Omental fat pad (tissue), 4 donors: Measurements from ENCODE around the gene RPE65. TPM values are rescaled to one million over a fixed set of nuclear protein-coding genes. Genes with fewer than 3 reads are reported as not detected.
"Not testable (repeated sequence)": the region's sequence is repeated elsewhere in the genome, so short reads cannot be mapped to it uniquely, and the experiment has no call there.

Source experiments
- ATAC-seq: fragments of 150-250 bp; one replicate; pipeline ENCODE4 v1.9.1; 2016; ENCODE audit warnings: mild to moderate bottlenecking, moderate library complexity; ENCODE audit not compliant: low FRiP score
- DNase-seq: peaks from one replicate; pipeline ENCODE4 v3.0.0-alpha.2; 2019; ENCODE audit warnings: low spot score
- total RNA-seq, 4 donors: library from RNA; depleted of rRNA; stranded (reverse); fragments of >200 nt; gene quantifications; one replicate each; pipeline ENCODE4 v1.1.0, GENCODE V29; 2016
- TF ChIP-seq, protein P1 (sequence below), 3 donors: fragments of 450-650 bp; IDR thresholded peaks; one replicate each; pipeline ENCODE4 v1.5.1; 2016 to 2017; ENCODE audit warnings: antibody characterized with exemption in 3 of 3, mild to moderate bottlenecking in 3 of 3, moderate library complexity in 2 of 3

The RPE65 gene
- total RNA-seq, 4 donors from 2014 or later = not detected

GRCh38 chr1:68433395-68433794 is 16.4 kb downstream of the RPE65 start:
- TF ChIP-seq, protein P1, sequence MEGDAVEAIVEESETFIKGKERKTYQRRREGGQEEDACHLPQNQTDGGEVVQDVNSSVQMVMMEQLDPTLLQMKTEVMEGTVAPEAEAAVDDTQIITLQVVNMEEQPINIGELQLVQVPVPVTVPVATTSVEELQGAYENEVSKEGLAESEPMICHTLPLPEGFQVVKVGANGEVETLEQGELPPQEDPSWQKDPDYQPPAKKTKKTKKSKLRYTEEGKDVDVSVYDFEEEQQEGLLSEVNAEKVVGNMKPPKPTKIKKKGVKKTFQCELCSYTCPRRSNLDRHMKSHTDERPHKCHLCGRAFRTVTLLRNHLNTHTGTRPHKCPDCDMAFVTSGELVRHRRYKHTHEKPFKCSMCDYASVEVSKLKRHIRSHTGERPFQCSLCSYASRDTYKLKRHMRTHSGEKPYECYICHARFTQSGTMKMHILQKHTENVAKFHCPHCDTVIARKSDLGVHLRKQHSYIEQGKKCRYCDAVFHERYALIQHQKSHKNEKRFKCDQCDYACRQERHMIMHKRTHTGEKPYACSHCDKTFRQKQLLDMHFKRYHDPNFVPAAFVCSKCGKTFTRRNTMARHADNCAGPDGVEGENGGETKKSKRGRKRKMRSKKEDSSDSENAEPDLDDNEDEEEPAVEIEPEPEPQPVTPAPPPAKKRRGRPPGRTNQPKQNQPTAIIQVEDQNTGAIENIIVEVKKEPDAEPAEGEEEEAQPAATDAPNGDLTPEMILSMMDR (IDR thresholded peaks at IDR 0.05) = no peak
- DNase-seq (no peak), ATAC-seq (no peak)

- TF ChIP-seq, protein P1 (IDR thresholded peaks at IDR 0.05) = no peak
- ATAC-seq (no peak), DNase-seq (no peak)
Observed at GRCh38 chr1:68431076-68431475, 18.7 kb downstream of the RPE65 start.

DNA sequence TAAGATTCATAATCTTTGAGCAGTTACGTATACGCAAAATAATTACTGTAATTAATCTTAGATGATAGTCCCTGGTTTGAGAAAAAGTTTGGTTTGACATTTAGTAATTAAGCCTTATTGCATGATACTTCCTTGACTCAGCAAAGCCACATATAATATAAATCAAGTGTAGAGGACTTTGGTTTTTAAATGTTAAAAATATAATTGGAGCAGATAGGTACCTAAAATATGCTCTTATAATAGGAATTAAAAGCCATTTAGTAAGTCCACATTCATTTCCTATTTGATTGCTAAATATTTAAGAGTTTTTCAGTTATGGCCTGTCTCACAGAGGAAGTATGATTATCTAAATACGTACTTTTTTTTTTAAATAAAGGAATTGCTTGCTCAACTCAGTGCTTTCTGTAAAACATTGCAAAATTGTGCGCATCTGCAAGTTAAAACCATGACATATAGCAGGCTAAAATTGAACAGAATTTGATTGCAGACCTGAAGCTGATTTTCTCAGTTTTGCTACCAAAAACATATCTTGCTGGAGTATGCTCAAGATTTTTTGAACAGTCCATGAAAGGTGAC is 20.4 kb downstream of the RPE65 start:
- TF ChIP-seq, protein P1 (IDR thresholded peaks at IDR 0.05) = no peak

DNA sequence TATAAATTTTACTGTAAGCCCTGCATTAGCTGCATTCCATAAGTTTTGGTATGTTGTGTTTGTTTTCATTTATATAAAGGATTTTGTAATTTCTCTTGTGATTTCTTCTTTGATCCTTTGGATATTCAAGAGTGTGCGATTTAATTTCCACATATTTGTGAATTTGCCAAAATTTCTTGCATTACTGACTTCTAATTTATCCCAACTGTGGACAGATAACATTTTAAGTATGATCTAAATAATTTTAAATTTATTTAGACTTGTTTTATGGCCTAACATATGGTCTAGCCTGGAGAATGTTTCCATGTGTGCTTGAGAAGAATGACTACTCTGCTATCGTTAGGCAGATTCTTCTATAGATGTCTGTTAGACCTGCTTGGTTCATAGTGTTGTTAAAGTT is 23.2 kb downstream of the RPE65 start:
- ATAC-seq (no peak), DNase-seq (no peak)
- TF ChIP-seq, protein P1 (IDR thresholded peaks at IDR 0.05) = no peak

More for the DNA sequence above, 20.4 kb downstream of the RPE65 start:
- ATAC-seq = no peak
- no peak for DNase-seq

DNA sequence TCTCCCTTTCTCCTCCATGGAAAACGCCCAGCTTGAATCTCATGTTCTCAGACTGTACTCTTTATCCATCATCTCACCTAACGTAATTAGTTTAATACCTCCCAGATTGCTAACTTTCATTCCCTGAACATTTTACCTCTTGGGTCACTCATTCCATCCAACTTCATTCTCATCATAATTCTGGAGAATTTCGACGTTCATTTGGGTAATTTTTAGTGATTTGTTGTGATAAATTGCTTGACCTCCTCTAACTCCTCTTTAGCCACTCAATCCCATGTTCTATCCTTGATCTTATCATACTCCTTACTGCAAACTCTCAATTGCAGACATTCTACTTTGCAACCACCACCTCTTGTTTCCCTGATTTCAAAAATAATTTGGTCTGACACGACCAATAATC is 28.4 kb downstream of the RPE65 start:
- ATAC-seq (no peak), DNase-seq (no peak)

DNA sequence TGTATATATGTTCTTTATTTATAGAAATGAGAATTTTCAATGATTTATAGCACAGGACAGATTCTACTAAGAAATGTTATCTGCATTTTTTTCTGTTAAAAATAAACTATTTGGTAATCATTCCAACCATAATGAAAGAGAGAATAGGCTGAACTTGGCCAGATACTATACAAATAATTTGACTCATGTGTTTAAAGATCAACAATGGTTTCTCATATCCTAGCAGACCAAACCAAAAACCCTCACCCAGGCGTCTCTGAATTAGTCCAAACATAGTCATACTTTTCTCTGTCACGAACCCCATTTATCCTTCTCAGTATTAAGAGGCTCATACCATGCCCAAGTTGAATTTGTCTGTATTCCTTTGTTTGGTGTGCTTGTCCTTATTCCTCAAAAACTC is 40.3 kb downstream of the RPE65 start:
- TF ChIP-seq, protein P1 (IDR thresholded peaks at IDR 0.05) = no peak
- ATAC-seq (no peak), DNase-seq (no peak)

More for the DNA sequence above, 28.4 kb downstream of the RPE65 start:
- TF ChIP-seq, protein P1 (IDR thresholded peaks at IDR 0.05) = no peak

DNA sequence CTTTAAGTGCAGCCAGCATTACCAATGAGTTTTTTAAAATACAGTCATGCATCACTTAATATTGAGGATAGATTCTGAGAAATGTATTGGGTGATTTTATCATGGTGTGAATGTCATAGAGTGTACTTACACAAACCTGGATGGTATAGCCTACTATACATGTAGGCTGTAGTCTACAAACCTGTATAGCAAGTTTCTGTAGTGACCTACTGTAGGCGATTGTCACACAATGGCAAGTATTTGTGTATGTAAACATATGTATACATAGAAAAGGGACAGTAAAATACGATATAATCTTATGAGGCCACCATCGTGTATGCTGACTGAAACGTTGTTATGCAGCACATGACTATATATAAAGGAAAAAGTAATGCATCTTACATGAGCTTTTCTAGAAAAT is 48.2 kb downstream of the RPE65 start:
- ATAC-seq (no peak), DNase-seq (no peak)
- TF ChIP-seq, protein P1 (IDR thresholded peaks at IDR 0.05) = no peak

GRCh38 chr1:68395575-68395974 is 54.2 kb downstream of the RPE65 start:
- ATAC-seq, DNase-seq: not testable (repeated sequence)

DNA sequence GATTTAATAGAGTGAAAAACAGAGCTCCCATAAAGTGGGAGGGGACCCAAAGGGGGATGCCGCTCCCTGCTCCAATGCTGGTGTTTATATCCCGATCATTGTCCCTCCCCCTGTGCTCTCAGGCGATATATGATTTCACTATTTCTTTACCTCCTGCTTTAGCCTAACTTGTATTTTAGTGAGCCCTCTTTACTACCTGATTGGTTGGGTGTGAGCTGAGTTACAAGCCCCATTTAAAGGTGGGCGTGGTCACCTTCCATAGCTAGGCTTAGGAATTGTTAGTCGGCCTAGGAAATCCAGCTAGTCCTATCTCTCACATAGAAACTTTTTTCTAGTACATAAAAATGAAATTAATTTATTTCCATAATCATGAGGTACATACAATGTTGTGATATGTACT is 57.3 kb downstream of the RPE65 start:
- ATAC-seq = not testable (repeated sequence)

DNA sequence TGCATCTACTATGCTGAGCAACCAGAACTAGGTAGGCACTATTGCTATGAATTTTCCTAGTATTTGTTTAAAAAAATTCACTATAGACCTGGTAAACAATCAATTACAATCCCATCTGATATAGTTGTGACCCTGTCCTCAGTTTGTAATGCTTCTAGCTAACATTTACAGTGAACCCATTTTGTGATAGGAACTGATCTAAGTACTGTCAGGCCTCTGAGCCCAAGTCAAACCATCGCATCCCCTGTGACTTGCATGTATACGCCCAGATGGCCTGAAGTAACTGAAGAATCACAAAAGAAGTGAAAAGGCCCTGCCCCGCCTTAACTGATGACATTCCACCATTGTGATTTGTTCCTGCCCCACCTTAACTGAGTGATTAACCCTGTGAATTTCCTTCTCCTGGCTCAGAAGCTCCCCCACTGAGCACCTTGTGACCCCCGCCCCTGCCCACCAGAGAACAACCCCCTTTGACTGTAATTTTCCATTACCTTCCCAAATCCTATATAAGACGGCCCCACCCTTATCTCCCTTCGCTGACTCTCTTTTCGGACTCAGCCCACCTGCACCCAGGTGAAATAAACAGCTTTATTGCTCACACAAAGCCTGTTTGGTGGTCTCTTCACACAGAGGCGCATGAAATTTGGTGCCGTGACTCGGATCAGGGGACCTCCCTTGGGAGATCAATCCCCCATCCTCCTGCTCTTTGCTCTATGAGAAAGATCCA is 63.8 kb downstream of the RPE65 start:
- not testable (repeated sequence) for ATAC-seq, DNase-seq

More for the DNA sequence above, 57.3 kb downstream of the RPE65 start:
- DNase-seq = not testable (repeated sequence)
